ENCODE results near the gene OR6S1. TPM values are rescaled to one million over a fixed set of nuclear protein-coding genes. Genes with fewer than 3 reads are reported as not detected.
"Not testable (repeated sequence)": the region's sequence is repeated elsewhere in the genome, so short reads cannot be mapped to it uniquely, and the experiment has no call there.

OR6S1 gene
- total RNA-seq, 1 experiment from 2014 or later = not detected

DNA sequence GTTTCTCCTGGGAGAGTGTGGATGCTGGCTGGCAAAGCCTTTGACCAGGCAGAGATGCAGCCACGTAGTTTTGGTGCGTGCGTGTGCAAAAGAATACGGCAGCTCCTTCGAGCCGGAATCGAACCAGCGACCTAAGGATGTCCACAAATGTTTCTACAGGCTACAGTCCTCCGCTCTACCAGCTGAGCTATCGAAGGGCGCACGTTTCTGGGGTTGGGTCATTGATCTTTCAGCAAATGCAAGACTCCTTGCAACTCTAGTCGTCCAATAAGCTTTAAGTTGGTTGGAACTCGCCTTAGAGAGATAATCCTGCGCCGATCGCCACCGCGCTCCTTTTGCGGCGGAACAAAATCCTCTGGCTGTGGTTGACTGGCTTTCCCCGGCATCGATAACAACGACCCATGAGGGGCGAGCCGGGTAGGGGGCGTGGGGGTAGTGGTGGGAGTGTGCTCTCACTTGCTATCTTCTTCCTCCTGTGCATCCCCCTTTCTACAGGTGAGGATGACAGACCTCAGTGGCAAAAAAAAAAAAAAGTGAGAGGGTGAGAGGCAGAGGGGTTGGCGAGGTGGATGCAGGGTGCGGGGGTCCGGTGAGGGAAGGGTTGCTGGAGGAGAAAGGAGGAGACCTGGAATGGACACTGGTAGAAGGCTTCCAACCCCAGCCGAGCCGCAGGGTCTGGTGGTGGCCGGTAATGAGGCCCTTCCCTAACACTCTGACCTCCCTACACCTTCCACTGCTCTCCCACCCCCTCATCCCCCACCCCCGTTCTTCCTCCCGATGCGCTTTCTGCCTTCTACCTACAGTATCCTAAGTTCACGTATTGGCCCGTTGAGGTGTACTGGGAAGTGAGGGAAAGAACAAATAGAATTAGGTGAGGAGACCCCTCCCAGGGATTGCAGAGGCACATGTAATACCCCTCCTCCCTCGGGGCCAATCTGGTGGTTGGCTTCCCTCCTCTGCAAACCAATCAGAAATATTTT, 11.8 kb upstream of the OR6S1 start:
- ChIA-PET CTCF (interaction anchor here (0.6 to 0.8 kb wide), 2 partner anchors 18 to 45 kb away, joined by 3 to 4 read pairs; no protein-coding TSS in a partner anchor), POLR2A (interaction anchor here (1.1 to 1.7 kb wide), 2 partner anchors 28 to 31 kb away, joined by 4 to 6 read pairs; partner anchors contain the start of gene RNASE4)
- Mint-ChIP-seq H3K27ac (ENCODE audit: low read depth, unreplicated experiment) (no peak overlapping the region), H3K36me3 (ENCODE audit: insufficient read depth, unreplicated experiment) (no peaks in the 10 kb centered on the region), H3K4me3 (ENCODE audit: unreplicated experiment) (peak overlapping the region; percentile 39), H3K4me1 (ENCODE audit: insufficient read depth, unreplicated experiment) (peaks cover 5% of the 10 kb centered on the region), H3K9me3 (ENCODE audit: unreplicated experiment) (no peaks in the 10 kb centered on the region), H3K27me3 (ENCODE audit: insufficient read depth, unreplicated experiment) (peaks cover 53% of the 10 kb centered on the region)
- TF ChIP-seq, protein P1, sequence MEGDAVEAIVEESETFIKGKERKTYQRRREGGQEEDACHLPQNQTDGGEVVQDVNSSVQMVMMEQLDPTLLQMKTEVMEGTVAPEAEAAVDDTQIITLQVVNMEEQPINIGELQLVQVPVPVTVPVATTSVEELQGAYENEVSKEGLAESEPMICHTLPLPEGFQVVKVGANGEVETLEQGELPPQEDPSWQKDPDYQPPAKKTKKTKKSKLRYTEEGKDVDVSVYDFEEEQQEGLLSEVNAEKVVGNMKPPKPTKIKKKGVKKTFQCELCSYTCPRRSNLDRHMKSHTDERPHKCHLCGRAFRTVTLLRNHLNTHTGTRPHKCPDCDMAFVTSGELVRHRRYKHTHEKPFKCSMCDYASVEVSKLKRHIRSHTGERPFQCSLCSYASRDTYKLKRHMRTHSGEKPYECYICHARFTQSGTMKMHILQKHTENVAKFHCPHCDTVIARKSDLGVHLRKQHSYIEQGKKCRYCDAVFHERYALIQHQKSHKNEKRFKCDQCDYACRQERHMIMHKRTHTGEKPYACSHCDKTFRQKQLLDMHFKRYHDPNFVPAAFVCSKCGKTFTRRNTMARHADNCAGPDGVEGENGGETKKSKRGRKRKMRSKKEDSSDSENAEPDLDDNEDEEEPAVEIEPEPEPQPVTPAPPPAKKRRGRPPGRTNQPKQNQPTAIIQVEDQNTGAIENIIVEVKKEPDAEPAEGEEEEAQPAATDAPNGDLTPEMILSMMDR (IDR thresholded peaks at IDR 0.05; ENCODE audit: unreplicated experiment) = no peak
- intact Hi-C loops (cut with micrococcal nuclease) = no loop called here
- DNase-seq (ENCODE audit: unreplicated experiment) = peak; percentile 41
- BruUV-seq (replicated peaks) = no TSS peak

GRCh38 chr14:20645481-20645880, 4.0 kb upstream of the OR6S1 start:
- intact Hi-C loops (cut with micrococcal nuclease) = no loop called here
- ChIA-PET CTCF (interaction anchor here (0.6 to 1.7 kb wide), 4 partner anchors 17 to 334 kb away, joined by 3 to 4 read pairs (median 3); no protein-coding TSS in a partner anchor), POLR2A (no interaction called here)
- no peaks in the 10 kb centered on the region for H3K4me1 Mint-ChIP-seq (ENCODE audit: insufficient read depth, unreplicated experiment)
- no peak overlapping the region for H3K4me3 Mint-ChIP-seq (ENCODE audit: unreplicated experiment)
- BruUV-seq (replicated peaks) = no TSS peak
- TF ChIP-seq, protein P1 (IDR thresholded peaks at IDR 0.05; ENCODE audit: unreplicated experiment) = no peak
- H3K9me3 Mint-ChIP-seq (ENCODE audit: unreplicated experiment) = no peaks in the 10 kb centered on the region
- DNase-seq (ENCODE audit: unreplicated experiment) = no peak
- no peak overlapping the region for H3K27ac Mint-ChIP-seq (ENCODE audit: low read depth, unreplicated experiment)
- H3K27me3 Mint-ChIP-seq (ENCODE audit: insufficient read depth, unreplicated experiment) = peaks cover 54% of the 10 kb centered on the region
- no peaks in the 10 kb centered on the region for H3K36me3 Mint-ChIP-seq (ENCODE audit: insufficient read depth, unreplicated experiment)

- Mint-ChIP-seq H3K36me3 (ENCODE audit: insufficient read depth, unreplicated experiment) (no peaks in the 10 kb centered on the region), H3K9me3 (ENCODE audit: unreplicated experiment) (no peaks in the 10 kb centered on the region), H3K4me3 (ENCODE audit: unreplicated experiment) (no peak overlapping the region), H3K4me1 (ENCODE audit: insufficient read depth, unreplicated experiment) (no peaks in the 10 kb centered on the region), H3K27me3 (ENCODE audit: insufficient read depth, unreplicated experiment) (peaks cover 54% of the 10 kb centered on the region), H3K27ac (ENCODE audit: low read depth, unreplicated experiment) (no peak overlapping the region)
- no peak for DNase-seq (ENCODE audit: unreplicated experiment)
- TF ChIP-seq, protein P1 (IDR thresholded peaks at IDR 0.05; ENCODE audit: unreplicated experiment) = no peak
- ChIA-PET POLR2A (interaction anchor here (0.9 kb wide), 1 partner anchor 14 kb away, joined by 3 read pairs; no protein-coding TSS in a partner anchor), CTCF (interaction anchor here (0.5 kb wide), 1 partner anchor 493 kb away, joined by 4 read pairs; no protein-coding TSS in a partner anchor)
- intact Hi-C loops (cut with micrococcal nuclease) = no loop called here
- no TSS peak for BruUV-seq (replicated peaks)
These were observed 3.0 kb upstream of the OR6S1 start for GRCh38 chr14:20644520-20644919.

DNA sequence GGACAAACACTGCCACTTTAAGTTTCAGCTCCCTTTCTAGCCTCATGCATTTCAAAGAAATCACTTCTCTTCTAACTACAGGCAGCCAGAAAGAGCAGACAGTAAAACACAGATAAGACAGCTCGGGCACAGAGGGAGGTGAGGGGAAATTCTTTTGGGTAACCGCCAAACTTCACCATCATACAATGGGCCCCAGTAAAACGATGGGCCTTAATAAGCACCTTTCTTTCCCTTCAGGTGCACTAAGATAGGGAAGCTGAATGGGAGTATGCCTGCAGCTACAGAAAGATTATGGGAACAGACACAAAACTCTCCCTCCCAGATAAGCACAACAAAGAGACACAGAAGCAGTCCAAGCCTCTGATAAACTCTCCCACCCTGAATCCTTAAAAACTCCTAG, 1.3 kb upstream of the OR6S1 start:
- DNase-seq (ENCODE audit: unreplicated experiment); H3K9me3 Mint-ChIP-seq (ENCODE audit: unreplicated experiment); BruUV-seq (replicated peaks); H3K4me1 Mint-ChIP-seq (ENCODE audit: insufficient read depth, unreplicated experiment); intact Hi-C loops (cut with micrococcal nuclease); H3K4me3 Mint-ChIP-seq (ENCODE audit: unreplicated experiment); H3K36me3 Mint-ChIP-seq (ENCODE audit: insufficient read depth, unreplicated experiment); H3K27ac Mint-ChIP-seq (ENCODE audit: low read depth, unreplicated experiment): not testable (repeated sequence)
- peaks cover 43% of the 10 kb centered on the region for H3K27me3 Mint-ChIP-seq (ENCODE audit: insufficient read depth, unreplicated experiment)
- ChIA-PET POLR2A (interaction anchor here (0.6 to 1.1 kb wide), 3 partner anchors 8 to 276 kb away, joined by 3 read pairs; no protein-coding TSS in a partner anchor), CTCF (interaction anchor here (1.2 kb wide), 1 partner anchor 216 kb away, joined by 5 read pairs; no protein-coding TSS in a partner anchor)

Data from MCF 10A (cell line).